Fibroblast of skin of left biceps (primary cell): ENCODE data around the gene PLCD4.

ENCODE experiments used
- DNase-seq, 2 experiments: peaks; one replicate each; pipeline ENCODE4 v3.0.0-alpha.2; 2013; ENCODE audit warnings: low read depth in 2 of 2

Gene PLCD4

DNA sequence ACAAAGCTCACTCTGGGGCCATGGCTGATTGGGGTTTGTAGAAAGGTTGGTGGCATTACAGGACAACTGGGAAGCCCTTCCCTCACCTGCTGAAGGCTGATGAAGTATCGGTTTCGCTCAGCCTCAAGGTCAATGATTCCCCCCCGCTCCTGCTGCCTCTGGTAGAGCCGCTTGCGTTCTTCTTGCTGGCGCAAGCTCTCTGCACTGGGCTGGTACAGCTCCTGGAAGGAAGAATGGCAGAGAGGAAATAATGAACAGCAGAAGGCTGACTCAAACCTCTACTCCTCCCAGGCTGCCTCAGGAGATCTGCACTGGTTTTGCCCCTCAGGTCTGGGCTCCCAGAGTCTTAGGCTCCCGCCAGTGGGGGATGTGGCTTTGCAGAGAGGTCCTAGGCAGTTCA is 57.0 kb downstream of the PLCD4 start:
- no peak for DNase-seq

DNA sequence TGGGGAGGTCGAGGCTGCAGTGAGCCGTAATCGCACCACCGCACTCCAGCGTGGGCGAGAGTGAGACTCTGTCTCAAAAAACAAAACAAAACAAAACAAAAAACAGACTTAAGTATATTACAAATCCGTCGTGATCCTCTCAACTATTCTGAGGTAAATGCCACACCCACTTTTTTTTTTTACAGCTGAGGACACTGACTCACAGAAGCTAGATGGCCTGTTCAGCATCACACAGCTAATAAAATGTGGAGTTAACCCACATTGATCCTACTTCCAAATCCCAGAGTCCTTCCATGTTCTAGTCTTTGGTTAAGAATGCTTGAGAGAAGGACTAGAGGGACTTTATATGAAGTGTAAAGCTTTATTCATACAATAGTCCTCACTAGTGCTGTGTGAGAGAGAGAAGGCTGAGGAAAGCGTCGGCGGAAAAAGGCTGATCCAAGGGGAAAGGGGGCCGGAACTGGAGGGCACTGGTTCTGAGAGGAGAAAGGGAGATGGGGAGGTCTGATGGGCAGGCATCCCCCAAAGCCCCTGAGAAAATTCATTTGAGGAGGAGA is 63.5 kb downstream of the PLCD4 start:
- DNase-seq: no peak

DNA sequence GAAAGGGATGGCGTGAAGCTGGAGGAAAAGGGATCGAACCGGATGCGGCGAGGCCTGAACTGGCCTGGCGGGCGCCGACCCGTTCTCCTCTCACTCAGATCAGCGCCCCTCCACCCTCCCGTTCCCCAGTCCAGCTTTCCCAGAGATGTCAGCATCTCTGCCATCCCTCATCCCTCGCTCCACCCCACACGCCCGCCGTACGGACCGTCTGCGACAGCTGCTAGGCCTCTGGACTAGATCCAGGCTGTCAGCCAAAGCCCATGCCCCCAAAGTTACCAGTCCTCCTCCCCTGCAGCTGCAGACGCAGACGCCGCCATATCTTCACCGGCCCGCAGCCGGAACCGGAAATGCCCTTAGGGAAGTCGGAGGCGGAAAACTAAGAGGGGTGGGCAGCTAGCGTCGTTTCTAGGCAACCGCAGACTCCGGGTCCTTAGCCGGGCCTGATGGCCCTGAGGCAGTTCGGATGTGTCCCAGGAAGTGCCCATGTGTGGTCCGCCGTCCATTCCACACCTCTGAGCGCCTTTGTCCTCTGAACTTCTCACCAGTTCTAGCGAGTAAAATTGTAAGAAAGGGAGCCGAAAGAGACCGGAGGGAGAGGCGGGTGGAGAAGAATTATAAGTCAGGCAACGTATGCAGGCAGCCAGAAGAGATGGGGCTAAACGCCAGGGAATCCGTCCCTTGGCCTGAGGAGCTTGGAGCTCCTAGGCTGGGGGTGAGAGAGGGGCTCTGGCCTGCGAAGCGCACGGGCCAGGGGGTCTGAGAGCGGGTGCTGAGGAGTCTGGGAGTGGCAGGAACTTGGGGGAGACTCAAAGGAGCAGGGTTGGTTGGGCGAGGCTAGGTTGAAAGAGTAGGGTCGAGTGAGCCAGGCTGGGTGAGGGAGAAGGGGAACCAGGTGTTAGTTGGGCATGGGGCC is 64.2 kb downstream of the PLCD4 start, which contains the start of the genes RNF25 and STK36:
Gene RNF25, minus strand, starts transcription at position 349 of the 913 bp plus-strand sequence. Its CDS starts 32 bp downstream, at position 317.
Gene STK36, plus strand, starts transcription at position 433 of the 913 bp plus-strand sequence. CDS start 744 bp downstream, outside the sequence.
- peak; percentile 62 to 70 for DNase-seq

DNA sequence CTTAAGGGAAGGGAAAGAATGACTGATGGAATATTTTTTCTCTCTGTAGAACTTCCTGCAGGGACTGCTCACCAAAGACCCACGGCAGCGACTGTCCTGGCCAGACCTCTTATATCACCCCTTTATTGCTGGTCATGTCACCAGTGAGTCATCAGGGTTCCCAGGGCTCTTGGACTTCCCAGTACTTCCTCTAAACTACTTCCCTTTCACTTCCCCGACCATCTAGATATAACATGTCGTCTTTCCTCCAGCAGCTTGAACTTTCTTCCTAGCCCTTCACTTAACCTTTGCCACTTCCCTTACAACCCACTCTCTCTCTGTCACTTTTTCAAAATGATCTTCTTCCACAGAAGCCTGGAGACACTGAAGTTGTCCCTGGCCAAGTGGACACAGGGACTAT is 71.4 kb downstream of the PLCD4 start:
- no peak for DNase-seq

DNA sequence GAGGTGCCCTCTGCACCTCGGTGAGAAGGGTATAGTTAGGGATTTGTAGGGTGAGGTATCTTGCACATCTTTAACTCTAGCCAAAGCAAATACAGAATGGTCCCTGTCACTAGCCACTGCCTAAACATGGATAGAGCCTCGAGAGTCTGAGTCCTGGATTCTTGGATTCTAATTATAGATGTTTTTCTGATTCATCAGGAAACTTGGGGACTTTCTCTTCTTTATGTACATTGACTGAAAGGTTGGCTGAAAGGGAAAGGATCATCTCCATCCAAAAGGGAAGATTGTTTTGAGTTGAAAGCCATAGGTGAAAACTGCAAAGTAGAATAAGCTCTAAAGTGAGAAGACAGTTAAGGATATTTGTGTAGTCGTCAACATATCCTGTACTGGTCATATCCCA is 72.4 kb downstream of the PLCD4 start:
- no peak for DNase-seq
